HL-60 (cell line): ENCODE measurements around the gene ARID1B.
A peak's percentile ranks its signal among the peaks of the same experiment; 100 is the strongest.

Source experiments
- DNase-seq, 2 experiments: peaks; one replicate each; pipeline ENCODE4 v3.0.0-alpha.2; 2010 to 2020; ENCODE audit warnings: low read depth in 1 of 2, low spot score in 1 of 2
- H3K27ac ChIP-seq: fragments of 250-450 bp; sonication (Bioruptor Pico); replicated peaks from 2 replicates; pipeline ENCODE4 v1.5.1; 2020; ENCODE audit warnings: mild to moderate bottlenecking, moderate library complexity
- H3K27me3 ChIP-seq: fragments of 250-450 bp; sonication (Bioruptor Pico); 2 replicates; pipeline ENCODE4 v1.5.1; 2021; ENCODE audit warnings: mild to moderate bottlenecking, moderate library complexity; ENCODE audit not compliant: insufficient read depth, poor library complexity, severe bottlenecking
- H3K4me3 ChIP-seq: replicated peaks from 2 replicates; pipeline ENCODE4 v1.5.1; 2011; ENCODE audit warnings: mild to moderate bottlenecking, control low read depth, low read length; ENCODE audit not compliant: insufficient read depth
- CTCF ChIP-seq: IDR thresholded peaks from one replicate; pipeline ENCODE4 v1.5.1; 2011; ENCODE audit warnings: low read length, control low read depth, inconsistent platforms; ENCODE audit not compliant: insufficient read depth
- GABPA ChIP-seq: IDR thresholded peaks from 2 replicates; pipeline ENCODE4 v1.6.1; 2012; ENCODE audit warnings: low read depth
- POLR2AphosphoS5 ChIP-seq: IDR thresholded peaks from 2 replicates; pipeline ENCODE4 v1.6.1; 2012; ENCODE audit warnings: low read depth
- REST ChIP-seq: IDR thresholded peaks from 2 replicates; pipeline ENCODE4 v1.6.1; 2012; ENCODE audit warnings: low read depth; ENCODE audit not compliant: insufficient replicate concordance
- SPI1 ChIP-seq: IDR thresholded peaks from 2 replicates; pipeline ENCODE4 v1.6.1; 2012; ENCODE audit warnings: low read depth, mild to moderate bottlenecking, borderline replicate concordance

Gene ARID1B

GRCh38 chr6:157101166-157101565 lies 324.0 kb downstream of the ARID1B start:
- Histone ChIP-seq H3K27ac (no peak overlapping the region), H3K27me3 (no peaks in the 10 kb centered on the region), H3K4me3 (no peak overlapping the region)
- TF ChIP-seq POLR2AphosphoS5 (no peak), GABPA (no peak), CTCF (no peak), REST (no peak), SPI1 (no peak)
- no peak for DNase-seq

GRCh38 chr6:157104803-157105202 lies 327.6 kb downstream of the ARID1B start:
- Histone ChIP-seq H3K27me3 (no peaks in the 10 kb centered on the region), H3K27ac (no peak overlapping the region), H3K4me3 (no peak overlapping the region)
- TF ChIP-seq CTCF (no peak), GABPA (no peak), SPI1 (peak; percentile 64), REST (no peak)
- DNase-seq: no peak

GRCh38 chr6:157106487-157106886 lies 329.3 kb downstream of the ARID1B start:
- TF ChIP-seq CTCF (no peak), SPI1 (no peak), REST (no peak), GABPA (no peak), POLR2AphosphoS5 (no peak)
- H3K27me3 ChIP-seq: no peaks in the 10 kb centered on the region
- no peak overlapping the region for H3K4me3 ChIP-seq
- no peak overlapping the region for H3K27ac ChIP-seq
- DNase-seq: no peak
